Measurements from ENCODE around the gene KCNK7.
"Not testable (repeated sequence)": the region's sequence is repeated elsewhere in the genome, so short reads cannot be mapped to it uniquely, and the experiment has no call there.

Gene KCNK7

GRCh38 chr11:65571420-65571819 lies 24.2 kb downstream of the KCNK7 start:
- DNase-seq, result no peak

- peak; percentile 96 for DNase-seq
Observed at GRCh38 chr11:65569973-65570918, 25.4 kb downstream of the KCNK7 start, which contains the start of gene ZNRD2. Gene ZNRD2, plus strand, starts transcription at chr11:65570477. Its CDS starts 15 bp downstream, at chr11:65570492.

- DNase-seq, result no peak
Observed at GRCh38 chr11:65569164-65569972, 26.2 kb downstream of the KCNK7 start.

GRCh38 chr11:65565624-65566453 lies 29.8 kb downstream of the KCNK7 start:
- DNase-seq, result no peak

GRCh38 chr11:65564879-65565559 lies 30.6 kb downstream of the KCNK7 start:
- DNase-seq, result not testable (repeated sequence)

GRCh38 chr11:65563601-65564000 lies 32.0 kb downstream of the KCNK7 start:
- no peak for DNase-seq

GRCh38 chr11:65562788-65563187 lies 32.8 kb downstream of the KCNK7 start:
- DNase-seq, result no peak

- no peak for DNase-seq
Observed at GRCh38 chr11:65562020-65562419, 33.6 kb downstream of the KCNK7 start.

- no peak for DNase-seq
Observed at GRCh38 chr11:65560555-65561418, 34.8 kb downstream of the KCNK7 start.

GRCh38 chr11:65559951-65560537 lies 35.6 kb downstream of the KCNK7 start:
- no peak for DNase-seq

GRCh38 chr11:65559535-65559934 lies 36.1 kb downstream of the KCNK7 start:
- no peak for DNase-seq

GRCh38 chr11:65558930-65559509 lies 36.6 kb downstream of the KCNK7 start:
- DNase-seq, result no peak

- DNase-seq, result peak; percentile 13
Observed at GRCh38 chr11:65558002-65558929, 37.3 kb downstream of the KCNK7 start, which contains the start of gene LTBP3. Gene LTBP3, minus strand, starts transcription at chr11:65558359. Its CDS starts 400 bp downstream, at chr11:65557959.

- DNase-seq, result no peak
Observed at GRCh38 chr11:65557280-65558001, 38.2 kb downstream of the KCNK7 start.

- DNase-seq, result no peak
Observed at GRCh38 chr11:65556470-65557279, 38.9 kb downstream of the KCNK7 start.

- DNase-seq, result no peak
Observed at GRCh38 chr11:65555693-65556231, 39.8 kb downstream of the KCNK7 start.

- no peak for DNase-seq
Observed at GRCh38 chr11:65554842-65555430, 40.7 kb downstream of the KCNK7 start.

All from NCI-H1436 (cell line).